ENCODE measurements around the gene KRT75.
"Not testable (repeated sequence)": the region's sequence is repeated elsewhere in the genome, so short reads cannot be mapped to it uniquely, and the experiment has no call there.

Gene KRT75

DNA sequence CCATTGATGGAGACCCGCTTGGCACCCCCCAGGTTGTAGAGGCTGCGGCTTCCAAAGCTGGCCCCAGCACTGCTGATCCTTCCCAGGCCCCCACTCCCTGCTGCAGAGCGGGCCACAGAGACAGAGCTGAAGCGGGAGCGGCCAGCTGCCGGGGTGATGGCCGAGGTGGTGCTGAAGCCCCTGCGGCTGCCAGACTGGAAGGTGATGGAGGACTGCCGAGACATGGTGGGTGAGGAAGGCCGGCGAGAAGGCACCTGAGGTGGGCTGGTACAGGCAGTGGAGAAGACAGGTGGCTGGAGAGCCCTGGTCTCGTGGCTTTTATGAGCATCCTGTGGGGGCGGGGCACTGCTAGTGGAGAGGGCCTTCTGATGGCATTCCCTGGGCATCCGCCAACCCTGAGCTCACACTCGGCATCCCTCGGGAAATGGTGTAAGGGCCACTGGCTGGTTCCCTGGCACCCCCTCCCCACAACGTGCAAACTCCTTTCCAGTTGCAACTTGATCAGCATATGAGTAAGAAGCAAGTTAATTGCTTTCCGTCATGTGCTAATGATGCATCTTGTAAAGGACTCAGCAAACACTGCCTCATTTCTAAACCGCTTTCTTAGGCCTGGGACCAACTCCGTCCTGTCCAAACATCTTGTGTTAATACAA is at the start of gene KRT75:
KRT75 (minus strand) TSS at position 291 of the 653 bp plus-strand sequence; CDS start at position 224, 67 bp downstream.
- DNase-seq: no peak

DNA sequence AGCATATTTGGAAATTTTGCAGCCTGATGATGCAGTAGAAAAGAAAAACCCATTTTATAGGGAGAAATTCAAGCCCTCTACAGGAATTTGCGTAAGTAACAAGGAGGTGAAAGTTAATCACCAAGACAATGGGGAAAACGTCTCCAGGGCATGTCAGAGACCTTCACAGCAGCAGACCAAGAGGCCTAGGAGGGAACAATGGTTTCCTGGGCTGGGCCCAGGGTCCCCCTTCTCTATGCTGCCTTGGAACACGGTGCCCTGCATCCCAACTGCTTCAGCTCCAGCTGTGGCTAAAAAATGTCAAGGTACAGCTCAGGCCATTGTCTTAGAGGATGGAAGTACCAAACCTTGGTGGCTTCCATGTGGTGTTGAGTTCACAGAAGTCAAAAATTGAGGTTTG is 45.9 kb upstream of the KRT75 start:
- no peak for DNase-seq

DNA sequence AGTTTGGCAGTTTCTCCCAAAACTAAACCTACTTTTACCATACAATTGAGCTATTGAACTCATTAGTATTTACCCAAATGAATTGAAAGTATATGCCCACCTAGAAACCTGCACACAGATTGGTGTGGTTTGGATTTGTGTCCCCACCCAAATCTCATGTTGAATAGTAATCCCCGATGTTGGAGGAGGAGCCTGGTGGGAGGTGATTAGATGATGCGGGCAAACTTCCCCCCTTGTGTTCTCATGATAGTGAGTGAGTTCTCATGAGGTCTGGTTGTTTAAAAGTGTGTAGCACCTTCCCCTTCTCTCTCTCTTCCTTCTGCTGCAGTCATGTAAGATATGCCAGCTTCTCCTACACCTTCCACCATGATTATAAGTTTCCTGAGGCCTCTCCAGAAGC is 43.5 kb upstream of the KRT75 start:
- DNase-seq: no peak

DNA sequence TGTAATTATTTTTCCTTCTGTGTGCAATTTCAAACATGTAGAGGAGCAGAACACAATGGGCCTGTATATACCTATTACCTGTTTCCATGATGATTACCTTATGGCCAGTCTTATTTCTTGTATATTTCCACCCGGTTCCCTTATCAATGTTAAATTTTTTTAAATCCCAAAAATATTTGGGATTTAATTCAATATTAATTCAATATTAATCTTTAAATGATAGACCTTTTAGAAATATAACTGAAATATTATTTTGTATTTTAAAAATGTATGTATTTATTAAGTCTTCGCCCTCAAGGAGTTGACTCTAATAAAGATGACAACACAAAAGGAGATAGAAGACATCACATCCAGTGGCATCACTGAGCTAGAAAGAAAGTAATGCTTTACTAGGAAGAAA is 40.0 kb upstream of the KRT75 start:
- no peak for DNase-seq

DNA sequence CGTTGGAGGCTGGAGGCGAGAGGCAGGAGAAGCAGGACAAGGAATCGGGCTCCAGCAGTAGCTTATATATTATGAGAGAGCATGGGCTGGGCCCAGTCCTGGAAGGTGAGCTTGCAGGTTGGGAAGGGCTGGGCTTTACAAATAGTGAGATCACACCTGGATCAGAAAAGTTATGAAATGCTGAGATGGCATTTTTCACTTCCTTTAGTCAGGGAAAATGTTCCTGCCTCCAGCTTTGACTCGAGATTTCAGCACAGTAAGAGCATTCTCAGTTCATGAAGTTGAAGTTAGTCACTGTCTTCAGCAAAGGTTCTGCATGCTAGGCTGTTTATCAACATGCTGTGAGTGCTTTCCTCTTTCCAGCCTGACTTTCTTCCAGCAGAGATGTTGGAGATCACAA is 39.6 kb upstream of the KRT75 start, which contains the start of gene KRT6C:
KRT6C (minus strand) TSS at position 38 of the 400 bp plus-strand sequence. CDS start 68 bp downstream, outside the sequence.
- no peak for DNase-seq

DNA sequence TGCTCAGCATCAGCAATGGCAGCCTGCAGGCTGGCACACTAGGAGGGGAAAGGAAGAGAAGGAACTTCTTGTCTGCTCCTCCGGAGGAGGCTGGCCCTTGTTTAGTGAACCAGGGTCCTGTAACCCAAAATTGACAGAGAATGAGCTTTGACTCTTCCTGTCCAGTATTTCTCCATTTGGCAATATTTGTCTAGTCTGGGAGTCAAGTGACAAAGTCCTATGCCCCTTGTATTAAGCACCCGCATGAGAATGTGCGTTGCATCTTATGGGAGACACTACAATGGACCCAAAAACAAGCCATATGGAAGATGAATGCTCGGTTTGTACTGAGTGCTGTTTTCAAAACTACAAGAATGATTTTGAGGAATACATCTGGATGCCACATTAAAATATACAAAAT is 35.7 kb upstream of the KRT75 start:
- no peak for DNase-seq

DNA sequence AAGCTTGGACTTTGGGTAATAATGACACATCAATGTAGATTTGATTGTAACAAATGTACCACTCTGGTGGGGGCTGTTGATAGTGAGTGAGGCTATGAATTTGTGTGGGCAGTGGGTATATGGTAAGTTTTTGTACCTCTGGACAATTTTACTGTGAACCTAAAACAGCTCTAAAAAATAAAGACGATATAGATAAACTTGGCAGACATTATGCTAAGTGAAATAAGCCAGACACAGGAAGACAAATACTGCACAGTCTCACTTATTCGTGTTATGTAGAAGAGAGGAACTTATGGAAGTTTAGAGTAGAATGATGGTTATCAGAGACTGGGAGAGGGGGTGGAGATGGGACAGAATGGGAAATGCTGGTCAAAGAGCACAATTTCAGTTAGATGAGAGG is 30.7 kb upstream of the KRT75 start:
- DNase-seq: no peak

DNA sequence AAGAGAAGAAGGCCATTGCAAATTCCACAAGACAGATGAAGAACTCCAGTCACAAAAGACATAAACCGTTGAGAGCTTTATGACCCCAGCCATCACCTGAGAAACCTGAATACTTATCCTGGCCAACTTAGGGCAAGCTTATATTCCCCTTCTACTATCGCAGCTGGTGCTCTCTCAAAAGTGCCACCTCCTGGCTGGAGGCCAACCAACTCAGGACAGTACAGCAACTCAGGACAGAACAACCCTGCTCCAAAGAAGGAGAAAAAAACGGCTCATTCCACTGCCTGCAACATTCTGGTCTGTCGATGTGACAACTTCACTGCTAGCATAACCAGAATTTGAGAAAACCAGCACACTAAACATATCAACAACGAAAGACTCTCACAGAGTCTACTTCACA is 27.5 kb upstream of the KRT75 start:
- no peak for DNase-seq

DNA sequence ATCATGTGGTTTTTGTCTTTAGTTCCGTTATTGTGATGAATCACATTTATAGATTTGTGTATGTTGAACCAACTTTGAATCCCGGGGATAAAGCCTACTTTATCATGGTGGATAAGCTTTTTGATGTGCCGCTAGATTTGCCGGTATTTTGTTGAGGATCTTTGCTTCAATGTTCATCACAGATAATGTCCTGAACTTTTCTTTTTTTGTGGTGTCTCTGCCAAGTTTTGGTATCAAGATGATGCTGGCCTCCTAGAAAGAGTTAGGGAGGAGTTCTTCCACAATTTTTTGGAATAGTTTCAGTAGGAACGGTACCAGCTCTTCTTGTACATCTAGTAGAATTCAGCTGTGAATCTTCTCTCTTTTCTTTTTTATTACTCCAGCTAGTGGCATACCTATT is 24.7 kb upstream of the KRT75 start:
- no peak for DNase-seq

DNA sequence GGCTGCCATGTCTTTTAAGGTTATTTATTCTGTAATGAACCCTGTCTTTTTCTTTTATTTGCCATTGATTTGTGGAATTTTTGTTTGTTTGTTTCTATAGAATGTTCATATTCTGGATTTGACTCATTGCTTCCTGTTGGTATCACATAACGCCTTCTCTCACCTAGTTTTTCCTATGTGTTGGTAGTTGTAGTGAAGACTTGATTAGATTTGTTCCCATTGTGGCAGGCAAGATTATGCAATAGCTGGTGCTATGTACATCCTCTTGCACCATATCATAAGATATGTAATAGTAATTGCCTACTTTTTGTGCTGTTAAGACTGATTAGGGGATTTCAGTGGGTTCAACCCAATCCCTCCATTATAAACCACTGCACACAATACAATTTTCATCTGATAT is 21.6 kb upstream of the KRT75 start:
- DNase-seq: no peak

DNA sequence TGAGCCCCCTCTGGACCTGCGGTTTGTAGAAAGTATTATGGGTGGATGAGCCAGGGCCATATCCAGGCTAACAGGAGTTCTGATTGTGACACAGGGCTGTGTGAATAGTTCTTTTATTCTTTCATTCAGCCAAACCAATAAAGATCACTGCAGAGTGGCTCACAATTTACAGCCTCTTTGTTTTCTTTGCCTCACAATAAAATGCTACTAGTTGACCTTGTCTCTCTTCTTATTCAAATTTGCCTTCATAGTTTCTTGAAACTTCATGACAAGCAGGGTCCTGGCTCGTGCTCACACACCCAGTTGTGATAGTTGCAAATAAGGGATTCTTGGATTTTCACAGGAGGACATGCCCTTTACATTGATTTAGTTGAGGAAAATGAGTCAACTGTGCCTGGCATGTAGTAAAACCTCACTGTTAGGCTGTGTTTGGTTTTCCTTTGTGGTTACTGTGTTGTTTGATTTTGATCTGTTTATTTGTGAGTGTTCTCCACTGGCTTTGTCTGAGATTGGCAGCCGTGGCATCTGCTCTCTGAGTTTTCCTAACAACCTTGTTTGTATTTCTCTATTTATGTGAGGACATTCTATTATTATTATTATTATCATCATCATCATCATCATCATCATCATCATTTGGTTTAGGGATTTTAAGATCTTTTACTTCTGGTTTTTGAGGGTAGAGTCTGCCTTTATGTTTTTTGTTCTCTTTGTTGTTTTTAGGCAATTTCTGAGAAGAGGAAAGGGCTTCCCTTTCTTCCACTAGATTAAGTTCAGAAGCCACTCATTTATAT is 20.4 kb upstream of the KRT75 start:
- DNase-seq: no peak

DNA sequence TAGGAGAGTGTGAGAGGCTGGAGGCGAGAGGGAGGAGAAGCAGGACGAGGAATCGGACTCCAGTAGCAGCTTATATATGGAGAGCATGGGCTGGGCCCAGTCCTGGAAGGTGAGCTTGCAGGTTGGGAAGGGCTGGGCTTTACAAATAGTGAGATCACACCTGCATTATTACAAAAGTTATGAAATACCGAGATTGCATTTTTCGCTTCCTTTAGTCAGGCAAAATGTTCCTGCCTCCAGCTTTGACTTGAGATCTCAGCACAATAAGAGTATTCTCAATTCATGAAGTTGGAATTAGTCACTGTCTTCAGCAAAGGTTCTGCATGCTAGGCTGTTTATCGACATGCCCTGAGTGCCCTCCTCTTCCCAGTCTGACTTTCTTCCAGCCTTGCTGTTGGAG is 17.9 kb upstream of the KRT75 start, which contains the start of gene KRT6B:
KRT6B (minus strand) TSS at position 46 of the 400 bp plus-strand sequence. CDS start 68 bp downstream, outside the sequence.
- no peak for DNase-seq

DNA sequence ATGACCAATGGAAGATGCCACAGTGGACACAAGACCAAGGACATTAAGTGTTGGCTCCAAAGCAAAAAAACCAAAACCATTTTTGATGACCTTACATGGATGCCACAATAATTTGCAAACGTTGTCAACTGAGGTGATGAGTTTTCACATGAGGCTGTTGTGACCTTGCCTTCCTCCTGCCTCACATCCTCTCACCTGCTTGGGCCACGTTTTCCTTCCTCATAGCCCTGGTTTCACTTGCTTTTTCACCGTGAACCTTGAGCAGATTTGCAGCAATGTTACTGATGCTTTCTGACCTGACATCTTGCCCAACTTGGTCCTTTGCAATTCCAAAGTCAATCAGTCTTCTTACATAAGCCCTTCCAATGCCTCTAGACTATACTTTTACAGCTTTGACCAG is 14.1 kb upstream of the KRT75 start:
- DNase-seq: no peak

DNA sequence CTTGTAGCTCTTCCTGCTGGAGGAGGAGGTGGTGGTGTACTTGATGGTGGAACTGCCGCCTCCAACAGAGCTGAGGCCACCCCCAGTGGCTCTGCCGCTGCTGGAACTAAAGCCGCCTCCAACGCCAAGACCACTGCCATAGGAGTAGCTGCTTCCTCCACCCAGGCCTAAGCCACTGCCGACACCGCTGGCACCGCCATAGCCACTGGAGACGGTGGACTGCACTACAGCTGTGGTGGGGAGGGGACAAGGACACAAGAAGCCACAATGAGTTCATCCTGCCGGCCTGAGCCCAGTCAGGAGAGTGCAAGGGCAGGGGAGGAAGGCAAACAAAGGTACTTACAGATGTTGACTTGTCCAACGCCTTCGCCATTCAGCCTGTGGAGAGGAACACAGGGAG is 13.0 kb upstream of the KRT75 start:
- not testable (repeated sequence) for DNase-seq

DNA sequence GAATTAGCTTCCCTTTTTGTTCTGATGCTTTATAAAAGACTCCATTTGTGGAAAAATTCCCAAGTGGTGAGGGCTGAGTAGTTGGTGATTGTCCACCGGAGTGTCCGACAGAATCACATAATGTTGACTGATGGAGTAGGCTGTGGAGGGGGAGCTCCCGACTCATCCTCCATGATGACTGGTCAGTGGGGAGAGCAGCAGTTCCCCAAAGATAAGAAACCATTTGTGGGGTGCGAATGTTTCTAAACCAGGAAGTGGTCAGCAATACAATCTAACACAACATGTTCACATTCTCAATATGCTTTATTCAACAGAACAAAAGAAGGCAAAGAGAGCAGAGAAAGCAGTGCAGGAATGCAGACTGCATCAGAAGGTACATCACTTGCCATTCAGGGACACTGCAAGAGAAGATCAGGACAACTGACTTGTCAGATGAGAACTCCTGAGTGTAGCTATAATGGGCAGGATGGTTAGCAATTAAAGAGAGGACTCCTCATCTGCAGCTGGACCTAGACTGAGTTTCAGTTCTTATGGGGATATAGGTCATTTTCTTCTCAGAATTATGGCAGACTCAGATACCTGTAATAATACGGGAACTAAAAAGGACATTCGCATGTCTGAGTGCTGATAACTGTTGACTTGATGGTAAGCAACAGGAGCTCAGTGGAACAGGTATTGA is 12.3 kb upstream of the KRT75 start:
- DNase-seq: no peak

DNA sequence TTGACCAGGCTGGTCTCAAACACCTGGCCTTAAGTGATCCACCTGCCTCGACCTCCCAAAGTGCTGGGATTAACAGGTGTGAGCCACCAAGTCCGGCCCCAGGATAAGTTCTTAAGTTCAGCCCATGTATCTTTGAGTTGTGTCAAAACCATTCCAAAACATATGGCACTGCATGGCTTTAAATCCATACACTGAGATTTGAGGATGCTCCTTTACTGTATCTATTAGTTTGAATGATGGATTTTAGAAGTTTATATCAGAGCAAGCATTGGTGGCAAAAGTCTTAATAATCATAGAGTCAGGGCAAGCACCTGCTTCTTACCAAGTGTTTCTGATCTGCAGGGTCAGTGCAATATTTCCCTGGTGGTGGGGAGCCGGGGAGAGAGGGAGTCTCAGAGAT is 11.7 kb upstream of the KRT75 start:
- DNase-seq: no peak

DNA sequence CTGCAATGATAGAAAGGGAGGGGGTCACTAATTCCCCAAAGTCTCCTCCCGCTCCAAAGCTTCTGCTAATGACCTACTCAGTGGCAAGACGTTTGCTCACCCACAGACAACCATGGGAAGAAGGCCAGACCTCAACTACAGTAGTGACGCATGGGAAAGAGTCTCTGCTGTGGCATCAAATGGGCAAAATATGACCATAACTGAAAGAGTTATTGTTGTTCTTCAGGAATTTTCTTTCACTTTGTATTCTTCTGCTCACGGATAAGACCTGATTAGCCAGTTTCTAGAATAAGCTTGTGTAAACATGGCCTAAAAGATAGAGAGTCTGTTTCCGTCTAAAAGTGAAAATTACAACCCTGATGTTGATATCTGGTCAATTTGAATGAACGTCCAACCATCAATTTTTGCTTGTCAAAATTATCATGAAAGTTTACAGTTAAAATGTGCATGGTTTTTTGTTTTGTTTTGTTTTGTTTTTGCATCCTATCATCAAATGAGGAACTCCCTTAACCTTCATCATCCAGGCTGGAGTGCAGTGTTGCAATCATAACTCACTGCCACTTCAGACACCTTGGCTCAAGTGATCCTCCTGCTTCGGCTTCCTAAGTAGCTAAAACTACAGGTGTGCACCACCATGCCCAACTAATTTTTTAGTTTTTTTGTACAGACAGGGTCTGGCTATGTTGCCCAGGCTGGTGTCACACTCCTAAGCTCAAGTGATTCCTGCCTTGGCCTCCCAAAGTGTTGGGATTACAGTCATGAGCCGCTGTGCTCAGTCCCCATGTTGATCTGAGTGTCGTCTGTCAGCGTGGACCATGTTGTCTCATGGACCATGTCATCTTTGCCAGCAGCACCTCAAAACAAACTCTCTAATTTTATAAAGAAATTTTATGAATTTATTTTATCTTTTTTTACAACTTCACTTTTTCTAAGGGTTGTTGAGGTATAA is 10.8 kb upstream of the KRT75 start:
- no peak for DNase-seq

DNA sequence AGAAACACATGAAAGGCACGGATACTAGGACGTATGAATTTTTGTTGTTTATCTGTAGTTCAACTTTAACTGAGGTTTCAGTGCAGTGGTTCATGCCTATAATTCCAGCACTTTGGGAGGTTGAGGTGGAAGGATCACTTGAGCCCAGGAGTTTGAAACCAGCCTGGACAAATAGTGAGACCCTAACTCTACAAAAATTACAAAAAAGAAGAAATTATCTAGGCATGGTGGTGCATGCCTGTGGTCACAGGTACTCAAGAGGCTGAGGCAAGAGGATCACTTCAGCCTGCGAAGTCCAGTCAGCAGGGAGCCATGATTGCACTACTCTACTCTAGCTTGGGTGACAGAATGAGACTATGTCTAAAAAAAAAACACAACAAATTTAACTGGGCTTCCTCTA is 9.8 kb upstream of the KRT75 start:
- DNase-seq: no peak

DNA sequence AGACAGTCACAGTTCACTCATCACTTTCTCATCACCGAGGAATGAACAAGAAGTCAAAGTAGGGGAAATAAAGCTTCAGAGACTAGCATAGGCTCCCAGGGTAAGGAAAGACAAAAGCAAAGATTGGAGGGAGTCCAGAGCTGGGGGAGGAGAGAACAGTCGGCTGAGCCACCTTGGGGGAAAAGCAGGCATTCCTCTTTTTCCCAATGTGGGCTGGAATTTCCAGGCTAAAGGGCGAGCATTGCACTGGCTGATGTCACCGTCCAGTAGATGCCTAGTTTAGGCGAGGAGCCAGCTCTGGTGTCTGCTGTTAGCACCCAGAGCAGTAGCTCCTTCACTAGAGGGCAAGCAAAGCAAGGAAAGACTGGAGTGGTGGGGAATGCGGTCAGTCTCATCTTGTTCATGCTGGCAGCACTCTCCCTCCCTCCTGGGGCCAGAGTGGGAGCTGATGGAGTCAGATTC is 8.5 kb upstream of the KRT75 start:
- DNase-seq: no peak

DNA sequence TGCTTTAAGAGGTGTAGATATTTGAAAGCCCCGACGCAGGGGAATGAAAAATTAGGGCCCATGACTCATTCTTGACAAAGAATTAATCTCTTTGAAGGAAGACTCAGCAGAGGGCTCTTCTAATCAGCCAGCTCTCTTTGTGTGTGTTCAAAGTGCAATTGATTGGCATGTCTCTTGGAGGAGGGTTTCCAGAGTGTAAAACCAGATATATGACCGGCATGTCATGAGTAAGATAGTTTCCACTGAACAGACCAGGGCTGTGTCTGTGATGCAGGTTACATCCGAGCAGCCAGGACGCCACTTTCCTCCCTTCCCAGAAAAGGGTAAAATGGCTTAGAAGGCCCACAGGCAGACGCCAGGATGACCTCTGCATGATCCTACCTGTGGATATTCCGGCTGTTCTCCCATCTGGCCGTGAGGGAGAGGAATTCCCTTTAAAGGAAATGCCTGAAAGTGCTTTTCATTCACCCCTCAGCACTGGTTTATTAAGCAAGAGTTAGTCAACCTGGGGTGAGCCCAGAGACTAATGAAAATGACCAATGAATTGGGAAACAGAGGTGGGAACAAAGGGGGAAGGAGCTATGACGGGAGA is 7.2 kb upstream of the KRT75 start:
- no peak for DNase-seq

DNA sequence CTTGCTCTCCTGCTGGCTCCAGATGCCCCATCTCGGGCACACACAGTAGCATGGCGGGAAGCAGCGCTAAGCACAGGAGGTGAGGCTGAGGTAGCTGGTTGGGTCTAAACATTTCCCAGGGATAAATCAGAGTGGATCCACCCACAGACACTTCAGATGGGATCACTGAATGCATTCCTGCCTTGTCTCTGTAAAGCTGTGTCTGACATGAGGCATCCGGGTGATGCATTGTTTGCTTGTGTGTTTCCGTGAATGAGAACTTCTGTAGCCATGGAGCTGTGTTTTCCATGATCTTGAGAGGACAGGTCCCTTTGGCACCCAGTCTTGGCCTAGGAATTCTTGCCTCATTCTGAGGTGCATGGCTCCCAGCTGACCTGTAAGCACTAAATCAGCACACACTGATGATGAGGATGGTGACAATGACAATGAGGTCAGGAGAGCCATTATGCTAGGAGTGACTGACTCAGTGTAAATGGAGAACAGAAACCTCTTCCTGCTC is 6.7 kb upstream of the KRT75 start:
- DNase-seq: no peak

DNA sequence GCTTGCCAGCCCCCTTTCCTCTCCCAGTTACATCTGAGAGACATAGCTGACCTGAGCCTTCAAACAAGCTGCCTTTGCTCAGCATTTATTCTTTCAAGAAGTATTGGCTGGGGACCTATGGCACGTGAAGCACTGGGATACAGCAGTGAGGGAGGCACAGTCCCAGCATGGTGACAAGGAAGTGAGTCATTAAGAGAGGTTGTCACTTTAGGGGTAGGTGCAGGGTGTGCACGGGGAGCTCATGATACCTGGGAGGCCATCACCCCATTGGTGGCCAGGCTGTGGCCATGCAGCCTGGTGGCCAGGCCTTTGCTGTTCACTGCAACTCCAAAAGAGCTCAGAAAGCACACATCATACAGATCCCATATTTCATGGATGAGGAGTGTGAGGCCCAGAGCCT is 5.7 kb upstream of the KRT75 start:
- DNase-seq: no peak

Data from NCI-H146 (cell line).